HG02870 (cell line): ENCODE results near the gene KIF1A.

Experiments used
- ATAC-seq: cut with Tn5 transposase; IDR thresholded peaks from one replicate; pipeline ENCODE4 v1.9.1; 2021; ENCODE audit warnings: mild to moderate bottlenecking, moderate library complexity; ENCODE audit not compliant: unreplicated experiment

Gene KIF1A

DNA sequence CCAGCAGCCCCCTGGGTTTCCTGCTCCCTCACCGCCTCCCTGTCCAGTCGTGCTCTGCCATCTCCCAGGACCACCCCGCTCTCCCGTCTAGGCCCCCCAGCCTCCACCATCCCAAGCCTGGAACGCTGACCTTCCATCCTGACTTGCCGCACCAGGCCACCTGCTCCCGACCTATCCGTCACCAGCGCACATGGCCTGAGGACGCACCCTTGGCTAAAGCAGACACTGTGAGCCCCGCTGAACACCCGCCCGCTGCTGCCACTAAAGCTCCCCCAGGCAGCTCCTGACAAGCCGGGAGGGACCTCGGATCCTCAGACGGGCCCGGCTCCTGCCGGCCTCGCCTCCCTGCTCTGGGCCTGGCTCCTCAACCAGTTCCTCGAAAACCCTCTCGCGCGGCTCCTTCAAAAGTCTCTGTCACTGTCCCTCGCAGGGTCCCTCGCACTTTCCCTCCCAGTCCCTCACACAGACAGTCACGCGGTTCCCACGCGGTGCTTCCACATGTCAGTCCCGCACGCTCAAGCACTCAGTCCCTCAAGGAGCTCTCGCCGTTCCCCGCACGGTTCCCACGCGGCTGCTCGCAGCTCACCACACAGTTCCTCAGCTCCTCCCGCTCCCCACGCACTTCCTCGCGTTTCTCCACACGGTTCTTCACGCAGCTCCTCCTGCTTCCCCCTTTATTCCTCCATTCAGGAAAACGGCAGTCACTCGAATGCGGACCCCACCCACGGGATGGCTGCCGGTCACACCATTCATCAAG lies 42.4 kb downstream of the KIF1A start:
- ATAC-seq: no peak

DNA sequence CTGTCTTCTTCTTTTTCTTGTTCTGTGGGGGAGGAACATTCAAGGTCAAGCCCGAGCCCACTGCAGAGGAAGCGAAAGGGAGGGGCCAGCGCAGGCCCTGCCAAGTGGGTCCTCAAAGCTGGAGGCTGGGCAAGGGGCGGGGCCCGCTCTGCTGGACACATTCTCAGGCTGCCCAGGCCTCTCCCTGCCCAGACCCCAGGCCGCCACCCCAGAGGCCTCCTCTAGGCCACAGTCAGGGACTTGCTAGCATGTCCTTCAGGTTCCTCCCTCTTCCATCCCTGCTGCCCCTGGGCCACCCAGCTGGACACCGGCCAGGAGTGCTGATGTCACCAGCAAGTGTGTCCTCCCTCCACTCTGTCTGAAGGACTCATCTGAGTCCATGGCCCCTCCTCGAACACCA lies 44.1 kb downstream of the KIF1A start:
- ATAC-seq: no peak

GRCh38 chr2:240774856-240775255 lies 45.2 kb downstream of the KIF1A start:
- no peak for ATAC-seq

GRCh38 chr2:240769096-240769495 lies 50.9 kb downstream of the KIF1A start:
- ATAC-seq: no peak

- no peak for ATAC-seq
These were observed 51.8 kb downstream of the KIF1A start for GRCh38 chr2:240768216-240768615.

GRCh38 chr2:240767341-240767740 lies 52.7 kb downstream of the KIF1A start:
- no peak for ATAC-seq

- no peak for ATAC-seq
These were observed 53.9 kb downstream of the KIF1A start for GRCh38 chr2:240766072-240766471.

GRCh38 chr2:240765007-240765406 lies 55.0 kb downstream of the KIF1A start:
- no peak for ATAC-seq

- ATAC-seq: no peak
These were observed 55.4 kb downstream of the KIF1A start for GRCh38 chr2:240764605-240765004.

DNA sequence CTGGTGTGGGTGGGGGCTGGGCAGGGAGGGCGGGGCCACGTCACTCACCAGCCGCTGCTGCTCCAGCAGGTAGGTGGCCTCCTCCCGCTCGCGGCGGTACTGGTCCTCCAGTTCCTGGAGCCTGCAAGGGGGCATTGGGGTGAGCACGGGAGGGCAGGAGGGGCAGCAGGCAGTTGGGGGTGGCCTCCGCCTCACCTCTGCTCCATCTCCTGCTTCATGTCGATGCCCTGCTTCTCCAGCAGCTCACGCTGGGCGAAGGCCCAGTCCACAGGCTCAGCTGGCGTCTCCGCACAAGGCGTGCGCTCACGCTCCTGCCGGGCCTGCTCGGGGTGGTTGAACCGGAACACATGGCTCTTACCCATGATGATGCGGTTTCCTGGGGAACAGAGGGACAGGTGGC lies 57.0 kb downstream of the KIF1A start:
- no peak for ATAC-seq

DNA sequence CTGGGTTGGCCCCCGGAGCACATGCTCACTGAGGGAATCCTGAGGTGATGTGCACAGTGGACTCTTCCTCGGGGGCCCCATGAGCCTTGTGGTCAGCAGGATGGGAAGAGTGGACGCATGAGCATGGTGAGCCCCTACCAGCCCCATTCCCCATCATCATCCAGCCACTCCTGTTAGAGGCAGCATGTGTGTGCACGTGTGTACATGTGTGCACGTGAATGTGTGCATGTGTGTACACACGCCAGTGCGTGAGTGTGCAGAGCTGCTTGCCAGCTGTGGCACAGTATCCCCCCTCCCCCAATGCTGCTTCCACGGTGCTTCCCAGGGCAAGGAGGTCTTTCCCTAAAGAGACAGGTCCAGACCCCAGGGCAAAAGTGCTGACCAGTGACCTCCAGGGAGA lies 57.8 kb downstream of the KIF1A start:
- ATAC-seq: no peak

GRCh38 chr2:240760576-240761246 lies 59.3 kb downstream of the KIF1A start:
- no peak for ATAC-seq

- no peak for ATAC-seq
These were observed 59.9 kb downstream of the KIF1A start for GRCh38 chr2:240760121-240760520.

DNA sequence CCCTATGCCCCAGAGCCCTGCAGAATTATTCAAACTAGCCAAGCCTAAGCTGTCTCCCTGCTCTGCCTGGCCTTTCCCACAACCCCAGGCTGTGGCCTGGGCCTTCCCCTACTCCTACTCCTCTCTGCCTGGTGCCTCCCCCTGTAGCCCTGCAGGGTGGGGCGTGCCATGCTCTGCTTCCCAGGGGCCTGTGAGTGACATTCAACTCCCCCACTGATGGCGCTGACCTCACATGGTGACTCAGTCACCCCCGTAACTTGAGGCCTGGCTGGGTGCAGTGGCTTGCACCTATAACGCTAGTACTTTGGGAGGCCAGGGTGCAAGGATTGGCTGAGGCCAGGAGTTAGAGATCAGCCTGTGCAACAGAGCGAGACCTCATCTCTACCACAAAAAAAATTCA lies 60.6 kb downstream of the KIF1A start:
- no peak for ATAC-seq

DNA sequence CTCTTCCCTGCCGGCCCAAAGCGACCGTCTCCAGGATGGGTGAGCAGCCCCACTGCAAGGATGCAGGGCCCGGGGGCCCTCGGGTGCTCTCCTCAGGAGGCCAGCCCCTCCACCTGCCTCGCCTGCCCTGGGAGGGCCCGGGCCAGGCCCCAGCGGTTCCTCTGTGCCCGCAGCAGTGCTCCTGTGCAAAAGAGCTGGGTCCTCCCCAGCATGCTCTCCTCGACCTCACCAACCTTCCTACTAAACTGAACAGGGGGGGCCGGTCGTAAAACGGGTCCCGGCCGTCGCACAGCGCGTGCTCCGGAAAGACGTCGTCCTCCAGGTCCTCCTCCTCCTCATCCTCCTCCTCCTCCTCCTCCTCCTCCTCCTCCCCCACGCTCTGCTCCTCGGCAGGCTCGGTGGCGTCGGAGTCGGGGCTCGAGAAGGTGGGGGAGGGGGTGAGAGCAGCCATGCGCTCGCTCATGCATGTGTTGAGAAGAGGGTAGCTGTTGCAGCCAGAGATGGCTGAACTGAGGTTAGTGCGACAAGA lies 62.9 kb downstream of the KIF1A start:
- no peak for ATAC-seq

GRCh38 chr2:240752209-240752608 lies 67.8 kb downstream of the KIF1A start:
- no peak for ATAC-seq

DNA sequence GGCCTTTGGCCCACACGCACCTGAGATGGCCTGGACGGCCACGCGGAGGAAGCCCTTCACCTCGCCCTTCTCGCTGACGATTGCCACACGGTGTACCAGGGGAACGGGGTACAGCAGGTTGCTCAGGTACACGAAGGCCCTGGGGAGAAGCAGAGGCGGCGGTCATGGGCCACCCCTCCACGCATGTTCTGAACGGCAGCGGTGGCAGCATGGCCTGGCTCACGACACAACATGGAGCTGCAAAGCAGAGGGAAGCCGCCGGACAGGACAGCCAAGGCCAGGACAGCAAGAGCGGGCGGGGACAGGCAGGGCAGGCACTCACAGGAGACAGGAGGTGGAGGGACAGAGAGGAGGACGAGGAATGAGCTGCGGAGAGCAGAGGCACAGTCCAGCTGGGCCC lies 69.6 kb downstream of the KIF1A start:
- no peak for ATAC-seq

- no peak for ATAC-seq
These were observed 70.5 kb downstream of the KIF1A start for GRCh38 chr2:240749516-240749915.

DNA sequence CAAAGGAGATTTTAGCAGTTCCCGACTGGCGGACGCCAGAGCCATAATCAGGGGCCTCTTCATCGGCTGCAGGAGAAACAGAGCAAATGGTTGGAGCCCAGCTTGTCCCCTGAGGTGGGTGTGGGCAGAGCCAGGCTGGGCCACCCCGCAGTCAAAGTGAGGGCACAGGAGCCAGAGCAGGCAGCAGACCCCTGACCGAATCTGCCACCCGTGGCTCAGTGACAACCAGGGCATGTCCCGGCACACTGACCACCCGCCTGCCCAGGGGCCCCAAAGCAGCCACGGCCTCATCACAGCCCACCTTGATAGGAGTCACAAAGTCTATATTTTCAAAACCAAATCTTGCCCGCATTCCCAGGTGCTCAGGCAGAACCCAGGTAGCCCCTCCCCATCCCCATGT lies 72.8 kb downstream of the KIF1A start:
- ATAC-seq: no peak

DNA sequence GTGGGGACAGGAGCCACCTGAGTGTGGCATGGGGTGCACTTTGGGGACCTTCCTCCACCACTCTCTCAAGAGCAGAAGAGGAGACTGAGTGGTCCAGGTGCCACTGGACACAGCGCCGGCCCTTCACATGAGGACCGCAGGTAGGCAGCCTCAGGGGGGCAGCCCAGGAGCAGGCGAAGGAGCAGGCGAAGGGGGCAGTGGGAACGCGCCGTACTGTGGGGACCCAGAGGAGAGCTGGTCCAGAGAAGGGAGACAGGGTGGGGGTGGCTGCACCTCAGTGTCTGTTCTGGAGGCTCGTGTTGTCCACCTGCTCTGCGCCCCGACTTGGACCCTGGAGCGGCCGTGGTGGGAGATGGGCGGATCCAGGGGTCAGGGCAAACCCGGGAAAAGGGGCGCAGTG lies 73.3 kb downstream of the KIF1A start:
- ATAC-seq: no peak

GRCh38 chr2:240745962-240746361 lies 74.1 kb downstream of the KIF1A start:
- no peak for ATAC-seq

GRCh38 chr2:240745456-240745855 lies 74.6 kb downstream of the KIF1A start:
- no peak for ATAC-seq
